Body of pancreas (tissue), 4 donors: ENCODE measurements around the gene LINC01488.

ENCODE experiments used
- POLR2A ChIP-seq, 3 donors: fragments of 450-650 bp; IDR thresholded peaks; one replicate each; pipeline ENCODE4 v1.6.1; 2016; ENCODE audit warnings: antibody characterized with exemption in 3 of 3, mild to moderate bottlenecking in 2 of 3
- TF ChIP-seq, protein P1 (sequence below), 7 experiments: fragments of 450-650 bp in 4 of 7; fragments of 200-600 bp in 3 of 7; sonication (generic) in 3 of 7; IDR thresholded peaks; one replicate each; pipeline ENCODE4 v1.5.1; 2016 to 2019; ENCODE audit warnings: antibody characterized with exemption in 7 of 7

- TF ChIP-seq, protein P1, sequence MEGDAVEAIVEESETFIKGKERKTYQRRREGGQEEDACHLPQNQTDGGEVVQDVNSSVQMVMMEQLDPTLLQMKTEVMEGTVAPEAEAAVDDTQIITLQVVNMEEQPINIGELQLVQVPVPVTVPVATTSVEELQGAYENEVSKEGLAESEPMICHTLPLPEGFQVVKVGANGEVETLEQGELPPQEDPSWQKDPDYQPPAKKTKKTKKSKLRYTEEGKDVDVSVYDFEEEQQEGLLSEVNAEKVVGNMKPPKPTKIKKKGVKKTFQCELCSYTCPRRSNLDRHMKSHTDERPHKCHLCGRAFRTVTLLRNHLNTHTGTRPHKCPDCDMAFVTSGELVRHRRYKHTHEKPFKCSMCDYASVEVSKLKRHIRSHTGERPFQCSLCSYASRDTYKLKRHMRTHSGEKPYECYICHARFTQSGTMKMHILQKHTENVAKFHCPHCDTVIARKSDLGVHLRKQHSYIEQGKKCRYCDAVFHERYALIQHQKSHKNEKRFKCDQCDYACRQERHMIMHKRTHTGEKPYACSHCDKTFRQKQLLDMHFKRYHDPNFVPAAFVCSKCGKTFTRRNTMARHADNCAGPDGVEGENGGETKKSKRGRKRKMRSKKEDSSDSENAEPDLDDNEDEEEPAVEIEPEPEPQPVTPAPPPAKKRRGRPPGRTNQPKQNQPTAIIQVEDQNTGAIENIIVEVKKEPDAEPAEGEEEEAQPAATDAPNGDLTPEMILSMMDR (IDR thresholded peaks at IDR 0.05) = no peak
- TF ChIP-seq POLR2A (IDR thresholded peaks at IDR 0.05) = no peak
These were observed 14.7 kb downstream of the LINC01488 start for GRCh38 chr11:69496202-69496557.
